Keratinocyte (primary cell): Measurements from ENCODE around the gene BAG5.

Experiments used
- EZH2 ChIP-seq: IDR thresholded peaks from one replicate; pipeline ENCODE4 v1.6.1; 2012; ENCODE audit warnings: inconsistent platforms, mild to moderate bottlenecking, low read length, moderate library complexity
- TF ChIP-seq, protein P1 (sequence below), 3 experiments: IDR thresholded peaks in 1 of 3; conservative IDR thresholded peaks in 1 of 3; optimal IDR thresholded peaks in 1 of 3; 2 replicates in 2 of 3; 3 replicates in 1 of 3; pipeline versions ENCODE3 to v1.5.1; 2011; ENCODE audit warnings: low read length in 3 of 3, mild to moderate bottlenecking in 3 of 3, moderate library complexity in 2 of 3, control low read depth in 1 of 3, inconsistent platforms in 1 of 3; ENCODE audit not compliant: insufficient read depth in 2 of 3; ENCODE audit errors: extremely low read depth in 1 of 3

- no peak for TF ChIP-seq EZH2
- TF ChIP-seq, protein P1, sequence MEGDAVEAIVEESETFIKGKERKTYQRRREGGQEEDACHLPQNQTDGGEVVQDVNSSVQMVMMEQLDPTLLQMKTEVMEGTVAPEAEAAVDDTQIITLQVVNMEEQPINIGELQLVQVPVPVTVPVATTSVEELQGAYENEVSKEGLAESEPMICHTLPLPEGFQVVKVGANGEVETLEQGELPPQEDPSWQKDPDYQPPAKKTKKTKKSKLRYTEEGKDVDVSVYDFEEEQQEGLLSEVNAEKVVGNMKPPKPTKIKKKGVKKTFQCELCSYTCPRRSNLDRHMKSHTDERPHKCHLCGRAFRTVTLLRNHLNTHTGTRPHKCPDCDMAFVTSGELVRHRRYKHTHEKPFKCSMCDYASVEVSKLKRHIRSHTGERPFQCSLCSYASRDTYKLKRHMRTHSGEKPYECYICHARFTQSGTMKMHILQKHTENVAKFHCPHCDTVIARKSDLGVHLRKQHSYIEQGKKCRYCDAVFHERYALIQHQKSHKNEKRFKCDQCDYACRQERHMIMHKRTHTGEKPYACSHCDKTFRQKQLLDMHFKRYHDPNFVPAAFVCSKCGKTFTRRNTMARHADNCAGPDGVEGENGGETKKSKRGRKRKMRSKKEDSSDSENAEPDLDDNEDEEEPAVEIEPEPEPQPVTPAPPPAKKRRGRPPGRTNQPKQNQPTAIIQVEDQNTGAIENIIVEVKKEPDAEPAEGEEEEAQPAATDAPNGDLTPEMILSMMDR (optimal IDR thresholded peaks at IDR 0.05 in 1 of 3, IDR thresholded peaks at IDR 0.05 in 1 of 3, conservative IDR thresholded peaks at IDR 0.05 in 1 of 3; ENCODE audit: extremely low read depth in 1 of 3, insufficient read depth in 2 of 3, low read length in 3 of 3) = no peak
Measured at GRCh38 chr14:103508521-103509329, 53.7 kb downstream of the BAG5 start.
